ENCODE measurements around the gene POP4. TPM values are rescaled to one million over a fixed set of nuclear protein-coding genes. Genes with fewer than 3 reads are reported as not detected.

The POP4 gene
- total and polyA plus RNA-seq, 9 of the 15 experiments (the other 6 are each of a cell fraction or from before 2014, with no cell fraction given): 42.1 to 128 (median 99.0) TPM

DNA sequence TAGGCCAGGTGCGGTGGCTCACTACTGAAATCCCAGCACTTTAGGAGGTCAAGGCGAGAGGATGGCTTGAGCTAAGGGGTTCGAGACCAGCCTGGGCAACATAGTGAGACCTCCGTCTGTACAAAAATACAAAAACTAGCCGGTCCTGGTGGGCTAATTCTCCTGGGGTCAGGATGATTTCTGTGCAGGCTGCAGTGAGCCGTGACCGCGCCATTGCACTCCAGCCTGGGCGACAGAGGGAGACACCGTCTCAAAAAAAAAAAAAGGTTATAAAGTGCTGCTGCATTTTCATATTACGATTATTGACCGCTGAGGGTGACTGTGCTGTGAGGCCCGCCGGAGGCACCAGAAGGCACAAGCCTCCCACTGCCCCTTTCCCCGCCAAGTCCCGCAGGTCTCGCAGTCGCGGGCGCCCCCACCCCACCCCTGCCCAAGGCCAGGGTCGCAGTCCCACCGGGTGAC, 58.7 kb downstream of the POP4 start:
- CTCF ChIA-PET (ENCODE audit: low intra/inter-chr PET ratio): interaction anchor here (1.0 kb wide), 1 partner anchor 26 kb away, joined by 3 read pairs; no protein-coding TSS in a partner anchor
- H3K4me3 ChIP-seq: peak overlapping the region; percentile 78
- DNase-seq (ENCODE audit: extremely low read depth in 1 of 4, low spot score in 3 of 4) (no peak), FAIRE-seq (no peak), ATAC-seq (no peak)
- 11% methylated on average over 19 of the region's 22 CpGs for WGBS (ENCODE audit: insufficient coverage, low coverage, missing lambda C conversion rate)
- POLR2A ChIA-PET: interaction anchor here (0.5 to 1.0 kb wide), 6 partner anchors 13 to 129 kb away, joined by 3 to 5 read pairs (median 3); no protein-coding TSS in a partner anchor
- H3K27me3 ChIP-seq (ENCODE audit: control insufficient read depth in 2 of 2, insufficient read depth in 2 of 2, low read length in 2 of 2): no peaks in the 10 kb centered on the region
- H3K9me3 ChIP-seq (replicated peaks; ENCODE audit: control insufficient read depth, insufficient read depth, low read depth, low read length): no peaks in the 10 kb centered on the region
- peaks cover 42% of the 10 kb centered on the region for H3K79me2 ChIP-seq (ENCODE audit: control insufficient read depth, insufficient read depth, low read length)
- intact Hi-C loops (cut with micrococcal nuclease) (loop anchor here (1.0 to 5.0 kb wide), 4 partner anchors 23 to 54 kb away; no protein-coding TSS in a partner anchor), in situ Hi-C loops (cut with MboI) (no loop called here)
- peaks cover 54 to 71% of the 10 kb centered on the region in 2 experiments for H3K4me1 ChIP-seq (replicated peaks in 1 of 2; ENCODE audit: control insufficient read depth in 2 of 2, insufficient read depth in 2 of 2, low read length in 2 of 2)
- H2AFZ ChIP-seq (ENCODE audit: low read depth, low read length): peak overlapping the region; percentile 79
- H3K27ac ChIP-seq (ENCODE audit: extremely low read depth, low read depth, low read length): peak overlapping the region; percentile 83
- no peaks in the 10 kb centered on the region for H3K9me1 ChIP-seq (ENCODE audit: control insufficient read depth, insufficient read depth, low read length)
- no peaks in the 10 kb centered on the region; the same call in 1 of the 2 replicates for H4K20me1 ChIP-seq (replicated peaks; ENCODE audit: control insufficient read depth, insufficient read depth, low read length)
- peak overlapping the region; percentile 69 to 96 for H3K9ac ChIP-seq (ENCODE audit: insufficient read depth in 1 of 2, low read depth in 2 of 2, low read length in 2 of 2)
- H3K4me2 ChIP-seq (ENCODE audit: insufficient read depth, low read length): peak overlapping the region; percentile 66
- H3K36me3 ChIP-seq (ENCODE audit: control insufficient read depth, insufficient read depth, low read length): peaks cover 4% of the 10 kb centered on the region; the same call in 1 of the 3 replicates
- BruUV-seq (replicated peaks): TSS peak; percentile 74
- TF ChIP-seq ZNF77 (CRISPR knock-in tag; IDR thresholded peaks at IDR 0.05): no peak
- peak; percentile 94; the same call in 1 of the 2 replicates for TF ChIP-seq ZBTB7A (IDR thresholded peaks at IDR 0.05; ENCODE audit: borderline replicate concordance, control insufficient read depth, low read depth, low read length)
- no peak for TF ChIP-seq ZC3H8 (IDR thresholded peaks at IDR 0.05)
- TF ChIP-seq ZNF174 (CRISPR knock-in tag; IDR thresholded peaks at IDR 0.05): no peak
- no peak for TF ChIP-seq NR2C1 (IDR thresholded peaks at IDR 0.05)
- peak; percentile 54 for TF ChIP-seq NR2C1 (tag; IDR thresholded peaks at IDR 0.05)
- TF ChIP-seq ZNF778 (CRISPR knock-in tag; IDR thresholded peaks at IDR 0.05): no peak
- TF ChIP-seq, protein P1, sequence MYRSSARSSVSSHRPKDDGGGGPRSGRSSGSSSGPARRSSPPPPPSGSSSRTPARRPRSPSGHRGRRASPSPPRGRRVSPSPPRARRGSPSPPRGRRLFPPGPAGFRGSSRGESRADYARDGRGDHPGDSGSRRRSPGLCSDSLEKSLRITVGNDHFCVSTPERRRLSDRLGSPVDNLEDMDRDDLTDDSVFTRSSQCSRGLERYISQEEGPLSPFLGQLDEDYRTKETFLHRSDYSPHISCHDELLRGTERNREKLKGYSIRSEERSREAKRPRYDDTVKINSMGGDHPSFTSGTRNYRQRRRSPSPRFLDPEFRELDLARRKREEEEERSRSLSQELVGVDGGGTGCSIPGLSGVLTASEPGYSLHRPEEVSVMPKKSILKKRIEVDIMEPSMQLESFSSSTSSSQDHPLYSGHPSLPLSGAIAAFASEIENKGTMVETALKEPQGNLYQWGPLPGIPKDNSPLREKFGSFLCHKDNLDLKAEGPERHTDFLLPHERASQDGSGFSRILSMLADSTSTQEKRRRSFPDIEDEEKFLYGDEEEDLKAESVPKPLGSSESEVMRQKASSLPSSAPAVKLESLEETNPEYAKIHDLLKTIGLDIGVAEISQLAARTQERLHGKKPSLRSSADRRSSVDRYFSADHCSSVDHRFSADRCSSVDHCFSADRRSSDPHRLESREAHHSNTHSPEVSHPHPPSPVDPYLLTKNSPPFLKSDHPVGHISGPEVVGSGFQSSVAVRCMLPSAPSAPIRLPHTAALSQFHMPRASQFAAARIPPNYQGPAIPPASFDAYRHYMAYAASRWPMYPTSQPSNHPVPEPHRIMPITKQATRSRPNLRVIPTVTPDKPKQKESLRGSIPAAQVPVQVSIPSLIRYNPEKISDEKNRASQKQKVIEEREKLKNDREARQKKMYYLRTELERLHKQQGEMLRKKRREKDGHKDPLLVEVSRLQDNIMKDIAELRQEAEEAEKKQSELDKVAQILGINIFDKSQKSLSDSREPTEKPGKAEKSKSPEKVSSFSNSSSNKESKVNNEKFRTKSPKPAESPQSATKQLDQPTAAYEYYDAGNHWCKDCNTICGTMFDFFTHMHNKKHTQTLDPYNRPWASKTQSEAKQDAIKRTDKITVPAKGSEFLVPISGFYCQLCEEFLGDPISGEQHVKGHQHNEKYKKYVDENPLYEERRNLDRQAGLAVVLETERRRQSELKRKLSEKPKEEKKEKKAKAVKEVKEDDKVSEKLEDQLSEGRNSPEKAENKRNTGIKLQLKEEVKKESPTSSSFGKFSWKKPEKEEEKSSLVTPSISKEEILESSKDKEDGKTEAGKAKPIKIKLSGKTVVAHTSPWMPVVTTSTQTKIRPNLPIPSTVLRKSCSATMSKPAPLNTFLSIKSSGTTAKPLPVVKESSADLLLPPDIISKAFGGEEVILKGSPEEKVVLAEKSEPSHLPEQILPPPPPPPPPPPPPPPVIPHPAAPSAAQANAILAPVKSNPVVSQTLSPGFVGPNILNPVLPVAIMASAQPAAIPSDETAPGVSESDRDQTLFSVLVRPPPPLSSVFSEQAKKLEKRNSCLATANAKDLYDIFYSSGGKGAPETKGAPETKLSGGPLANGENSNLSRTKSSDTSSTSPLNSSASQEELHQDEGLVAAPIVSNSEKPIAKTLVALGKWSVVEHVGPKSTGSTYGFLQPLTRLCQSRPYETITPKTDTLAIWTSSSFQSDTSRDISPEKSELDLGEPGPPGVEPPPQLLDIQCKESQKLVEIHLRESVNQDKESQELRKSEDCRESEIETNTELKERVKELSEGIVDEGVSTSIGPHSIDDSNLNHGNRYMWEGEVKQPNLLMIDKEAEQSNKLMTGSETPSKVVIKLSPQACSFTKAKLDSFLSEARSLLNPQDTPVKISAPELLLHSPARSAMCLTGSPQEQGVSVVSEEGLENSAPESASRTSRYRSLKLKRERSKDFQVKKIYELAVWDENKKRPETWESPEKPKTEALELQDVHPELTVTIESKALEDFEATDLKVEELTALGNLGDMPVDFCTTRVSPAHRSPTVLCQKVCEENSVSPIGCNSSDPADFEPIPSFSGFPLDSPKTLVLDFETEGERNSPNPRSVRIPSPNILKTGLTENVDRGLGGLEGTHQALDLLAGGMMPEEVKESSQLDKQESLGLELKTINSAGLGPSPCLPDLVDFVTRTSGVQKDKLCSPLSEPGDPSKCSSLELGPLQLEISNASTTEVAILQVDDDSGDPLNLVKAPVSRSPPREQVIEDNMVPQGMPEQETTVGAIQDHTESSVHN (IDR thresholded peaks at IDR 0.05; ENCODE audit: borderline replicate concordance in 1 of 2, low read depth in 1 of 2): no peak
- no peak for TF ChIP-seq ZNF354B (CRISPR knock-in tag; IDR thresholded peaks at IDR 0.05)
- TF ChIP-seq, protein P2, sequence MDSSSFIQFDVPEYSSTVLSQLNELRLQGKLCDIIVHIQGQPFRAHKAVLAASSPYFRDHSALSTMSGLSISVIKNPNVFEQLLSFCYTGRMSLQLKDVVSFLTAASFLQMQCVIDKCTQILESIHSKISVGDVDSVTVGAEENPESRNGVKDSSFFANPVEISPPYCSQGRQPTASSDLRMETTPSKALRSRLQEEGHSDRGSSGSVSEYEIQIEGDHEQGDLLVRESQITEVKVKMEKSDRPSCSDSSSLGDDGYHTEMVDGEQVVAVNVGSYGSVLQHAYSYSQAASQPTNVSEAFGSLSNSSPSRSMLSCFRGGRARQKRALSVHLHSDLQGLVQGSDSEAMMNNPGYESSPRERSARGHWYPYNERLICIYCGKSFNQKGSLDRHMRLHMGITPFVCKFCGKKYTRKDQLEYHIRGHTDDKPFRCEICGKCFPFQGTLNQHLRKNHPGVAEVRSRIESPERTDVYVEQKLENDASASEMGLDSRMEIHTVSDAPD (CRISPR knock-in tag; IDR thresholded peaks at IDR 0.05): no peak
- TF ChIP-seq SMAD4 (CRISPR knock-in tag; conservative IDR thresholded peaks at IDR 0.05): peak; percentile 30; the same call in 1 of the 2 replicates
- TF ChIP-seq, protein P3, sequence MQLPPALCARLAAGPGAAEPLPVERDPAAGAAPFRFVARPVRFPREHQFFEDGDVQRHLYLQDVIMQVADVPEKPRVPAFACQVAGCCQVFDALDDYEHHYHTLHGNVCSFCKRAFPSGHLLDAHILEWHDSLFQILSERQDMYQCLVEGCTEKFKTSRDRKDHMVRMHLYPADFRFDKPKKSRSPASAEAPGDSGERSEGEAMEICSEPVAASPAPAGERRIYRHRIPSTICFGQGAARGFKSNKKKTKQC (CRISPR knock-in tag; IDR thresholded peaks at IDR 0.05): no peak

All from K562 (cell line).